Measurements from ENCODE around the gene FAU.

The FAU gene

GRCh38 chr11:65077451-65077850 is 44.5 kb downstream of the FAU start:
- DNase-seq (ENCODE audit: low read depth): no peak

- no peak for DNase-seq (ENCODE audit: low read depth)
Measured at GRCh38 chr11:65072631-65072966, 49.3 kb downstream of the FAU start.

- no peak for DNase-seq (ENCODE audit: low read depth)
Measured at GRCh38 chr11:65071907-65072630, 49.9 kb downstream of the FAU start.

Data from T-helper 22 cell (primary cell).